WTC11 (cell line): ENCODE data around the gene LRRC74B. TPM values are rescaled to one million over a fixed set of nuclear protein-coding genes. Genes with fewer than 3 reads are reported as not detected.

Experiments used
- ATAC-seq: fragments of 200-7000 bp; cut with Tn5 transposase; 2 replicates; pipeline ENCODE4 v1.10.0; 2021; ENCODE audit warnings: mild to moderate bottlenecking, moderate library complexity
- CTCF ChIA-PET: fragments of 300-600 bp; sonication (Branson Sonifier 250); formaldehyde crosslinking; loops from one replicate; lab custom pipeline; 2021; ENCODE audit warnings: antibody characterized with exemption; lab: Charles Lee
- POLR2A ChIA-PET: fragments of 350-600 bp; sonication (Branson Sonifier 250); formaldehyde crosslinking; loops from one replicate; lab custom pipeline; 2021; ENCODE audit warnings: antibody characterized with exemption; lab: Charles Lee
- DNase-seq: peaks from one replicate; pipeline ENCODE4 v3.0.0; 2021; ENCODE audit warnings: low spot score
- H3K27ac Mint-ChIP-seq: 2 replicates; pipeline ENCODE4 v1.8.0; 2021; ENCODE audit warnings: mixed read lengths
- H3K27me3 Mint-ChIP-seq: 2 replicates; pipeline ENCODE4 v1.8.0; 2021; ENCODE audit warnings: low read depth, mild to moderate bottlenecking, moderate library complexity, mixed read lengths
- H3K36me3 Mint-ChIP-seq: 2 replicates; pipeline ENCODE4 v1.8.0; 2021; ENCODE audit warnings: mixed read lengths
- H3K4me1 Mint-ChIP-seq: 2 replicates; pipeline ENCODE4 v1.8.0; 2022; ENCODE audit warnings: mixed read lengths
- H3K4me3 Mint-ChIP-seq: 2 replicates; pipeline ENCODE4 v1.8.0; 2021; ENCODE audit warnings: mild to moderate bottlenecking, moderate library complexity, mixed read lengths
- H3K9me3 Mint-ChIP-seq: 2 replicates; pipeline ENCODE4 v1.8.0; 2021; ENCODE audit warnings: mixed read lengths
- ATF3 ChIP-seq: sonication (generic); formaldehyde crosslinking; conservative IDR thresholded peaks from 2 replicates; pipeline ENCODE4 v1.8.1; 2022; ENCODE audit warnings: mild to moderate bottlenecking, missing genetic modification reagents
- ELF4 ChIP-seq: sonication (generic); formaldehyde crosslinking; IDR thresholded peaks from 2 replicates; pipeline ENCODE4 v1.8.1; 2022; ENCODE audit warnings: low read depth, mild to moderate bottlenecking, moderate library complexity, missing genetic modification reagents
- ERG ChIP-seq: fragments of 250-450 bp; sonication (Bioruptor Pico); IDR thresholded peaks from 2 replicates; pipeline ENCODE4 v1.8.0; 2021; ENCODE audit warnings: mild to moderate bottlenecking
- ETV6 ChIP-seq: sonication (generic); formaldehyde crosslinking; IDR thresholded peaks from 2 replicates; pipeline ENCODE4 v1.8.1; 2022; ENCODE audit warnings: mild to moderate bottlenecking, missing genetic modification reagents
- GTF2I ChIP-seq: fragments of 250-450 bp; sonication (Bioruptor Pico); conservative IDR thresholded peaks from 2 replicates; pipeline ENCODE4 v1.4.0; 2021; ENCODE audit warnings: mild to moderate bottlenecking
- JUN ChIP-seq: sonication (generic); formaldehyde crosslinking; IDR thresholded peaks from 2 replicates; pipeline ENCODE4 v1.8.0; 2023; ENCODE audit warnings: mild to moderate bottlenecking, missing genetic modification reagents
- KAT7 ChIP-seq: sonication (generic); formaldehyde crosslinking; IDR thresholded peaks from 2 replicates; pipeline ENCODE4 v1.8.1; 2023; ENCODE audit warnings: missing genetic modification reagents, mild to moderate bottlenecking, borderline replicate concordance
- NFATC4 ChIP-seq: fragments of 250-450 bp; sonication (Bioruptor Pico); IDR thresholded peaks from 2 replicates; pipeline ENCODE4 v1.9.0; 2021; ENCODE audit warnings: mild to moderate bottlenecking
- NFE2L1 ChIP-seq: sonication (generic); formaldehyde crosslinking; IDR thresholded peaks from 2 replicates; pipeline ENCODE4 v1.8.1; 2023; ENCODE audit warnings: missing genetic modification reagents
- NFYB ChIP-seq: sonication (generic); formaldehyde crosslinking; conservative IDR thresholded peaks from 2 replicates; pipeline ENCODE4 v1.8.0; 2022; ENCODE audit warnings: low read depth, missing genetic modification reagents
- OVOL2 ChIP-seq: fragments of 250-450 bp; sonication (Bioruptor Pico); IDR thresholded peaks from 2 replicates; pipeline ENCODE4 v1.9.0; 2021; ENCODE audit warnings: mild to moderate bottlenecking, borderline replicate concordance
- PRDM15 ChIP-seq: sonication (generic); formaldehyde crosslinking; IDR thresholded peaks from 2 replicates; pipeline ENCODE4 v1.8.0; 2022; ENCODE audit warnings: missing genetic modification reagents
- PREB ChIP-seq: sonication (generic); formaldehyde crosslinking; IDR thresholded peaks from 2 replicates; pipeline ENCODE4 v1.8.1; 2022; ENCODE audit warnings: mild to moderate bottlenecking, missing genetic modification reagents, moderate library complexity, borderline replicate concordance
- PRRX2 ChIP-seq: fragments of 250-450 bp; sonication (Bioruptor Pico); IDR thresholded peaks from 2 replicates; pipeline ENCODE4 v1.8.0; 2021; ENCODE audit warnings: mild to moderate bottlenecking
- RELA ChIP-seq: sonication (generic); formaldehyde crosslinking; IDR thresholded peaks from 2 replicates; pipeline ENCODE4 v1.8.1; 2022; ENCODE audit warnings: missing genetic modification reagents, mild to moderate bottlenecking, borderline replicate concordance
- RORB ChIP-seq: fragments of 250-450 bp; sonication (Bioruptor Pico); IDR thresholded peaks from 2 replicates; pipeline ENCODE4 v1.9.0; 2021; ENCODE audit warnings: mild to moderate bottlenecking
- TP53 ChIP-seq: sonication (generic); formaldehyde crosslinking; IDR thresholded peaks from 2 replicates; pipeline ENCODE4 v1.8.1; 2023; ENCODE audit warnings: mild to moderate bottlenecking, missing genetic modification reagents
- USF1 ChIP-seq: sonication (generic); formaldehyde crosslinking; IDR thresholded peaks from 2 replicates; pipeline ENCODE4 v1.8.0; 2022; ENCODE audit warnings: mild to moderate bottlenecking, missing genetic modification reagents
- USF2 ChIP-seq: sonication (generic); formaldehyde crosslinking; IDR thresholded peaks from 2 replicates; pipeline ENCODE4 v1.8.1; 2023; ENCODE audit warnings: mild to moderate bottlenecking, missing genetic modification reagents, moderate library complexity
- ZNF219 ChIP-seq: sonication (generic); formaldehyde crosslinking; IDR thresholded peaks from 2 replicates; pipeline ENCODE4 v1.8.0; 2023; ENCODE audit warnings: missing genetic modification reagents, mild to moderate bottlenecking, borderline replicate concordance
- ZNF396 ChIP-seq: fragments of 250-450 bp; sonication (Bioruptor Pico); IDR thresholded peaks from 2 replicates; pipeline ENCODE4 v1.8.0; 2021; ENCODE audit warnings: mild to moderate bottlenecking, moderate library complexity, borderline replicate concordance
- total RNA-seq: library from RNA; stranded (reverse); gene quantifications from 3 replicates; pipeline ENCODE4 v1.2.3, GENCODE V29; 2021

LRRC74B gene
- total RNA-seq, 1 experiment from 2014 or later: not detected

GRCh38 chr22:21042978-21043859, 2.5 kb upstream of the LRRC74B start:
- POLR2A ChIA-PET: no interaction called here
- Mint-ChIP-seq H3K27ac (no peak overlapping the region), H3K4me3 (no peak overlapping the region), H3K9me3 (no peaks in the 10 kb centered on the region), H3K4me1 (peaks cover 11% of the 10 kb centered on the region), H3K36me3 (no peaks in the 10 kb centered on the region), H3K27me3 (peaks cover 23% of the 10 kb centered on the region)
- DNase-seq (no peak), ATAC-seq (no peak)
- CTCF ChIA-PET: interaction anchor here (1.0 to 1.4 kb wide), 3 partner anchors 21 to 60 kb away, joined by 3 to 7 read pairs (median 3); no protein-coding TSS in a partner anchor
- TF ChIP-seq NFYB: no peak
- TF ChIP-seq RORB (CRISPR knock-in tag): no peak
- TF ChIP-seq ZNF396 (CRISPR knock-in tag): no peak
- no peak for TF ChIP-seq ERG (CRISPR knock-in tag)
- no peak for TF ChIP-seq ELF4 (CRISPR knock-in tag)
- TF ChIP-seq ATF3: no peak

- no peak overlapping the region for H3K27ac Mint-ChIP-seq
- no peak overlapping the region for H3K4me3 Mint-ChIP-seq
- no peaks in the 10 kb centered on the region for H3K36me3 Mint-ChIP-seq
- peaks cover 23% of the 10 kb centered on the region for H3K27me3 Mint-ChIP-seq
- ChIA-PET CTCF (interaction anchor here (1.3 to 1.4 kb wide), 2 partner anchors 23 to 59 kb away, joined by 3 to 7 read pairs; no protein-coding TSS in a partner anchor), POLR2A (no interaction called here)
- peaks cover 11% of the 10 kb centered on the region for H3K4me1 Mint-ChIP-seq
- TF ChIP-seq GTF2I: no peak
- no peak for TF ChIP-seq RORB (CRISPR knock-in tag)
- no peak for TF ChIP-seq ELF4 (CRISPR knock-in tag)
- no peaks in the 10 kb centered on the region for H3K9me3 Mint-ChIP-seq
- ATAC-seq: no peak
- DNase-seq: no peak
These were observed 1.7 kb upstream of the LRRC74B start for GRCh38 chr22:21043860-21044535.

GRCh38 chr22:21044931-21045584, 688 bp upstream of the LRRC74B start:
- H3K27me3 Mint-ChIP-seq: peaks cover 23% of the 10 kb centered on the region
- H3K27ac Mint-ChIP-seq: no peak overlapping the region
- DNase-seq: no peak
- ATAC-seq: no peak
- CTCF ChIA-PET: interaction anchor here (0.6 to 3.7 kb wide), 5 partner anchors 10 to 128 kb away, joined by 3 to 15 read pairs (median 7); partner anchors contain the start of gene CRKL
- peak overlapping the region; percentile 89 for H3K4me3 Mint-ChIP-seq
- no peaks in the 10 kb centered on the region for H3K9me3 Mint-ChIP-seq
- peaks cover 11% of the 10 kb centered on the region for H3K4me1 Mint-ChIP-seq
- H3K36me3 Mint-ChIP-seq: no peaks in the 10 kb centered on the region
- POLR2A ChIA-PET: interaction anchor here (1.0 kb wide), 1 partner anchor 24 kb away, joined by 3 read pairs; no protein-coding TSS in a partner anchor
- TF ChIP-seq NFATC4 (CRISPR knock-in tag) (no peak), TP53 (CRISPR knock-in tag) (no peak), PREB (no peak), ETV6 (no peak), USF2 (no peak), USF1 (CRISPR knock-in tag) (no peak), PRDM15 (CRISPR knock-in tag) (no peak), RORB (CRISPR knock-in tag) (no peak), JUN (CRISPR knock-in tag) (no peak), PRRX2 (no peak), RELA (CRISPR knock-in tag) (no peak), ZNF219 (CRISPR knock-in tag) (no peak), NFE2L1 (no peak), OVOL2 (CRISPR knock-in tag) (no peak), KAT7 (no peak)
